Measurements from ENCODE around the gene IGSF6.

DNA sequence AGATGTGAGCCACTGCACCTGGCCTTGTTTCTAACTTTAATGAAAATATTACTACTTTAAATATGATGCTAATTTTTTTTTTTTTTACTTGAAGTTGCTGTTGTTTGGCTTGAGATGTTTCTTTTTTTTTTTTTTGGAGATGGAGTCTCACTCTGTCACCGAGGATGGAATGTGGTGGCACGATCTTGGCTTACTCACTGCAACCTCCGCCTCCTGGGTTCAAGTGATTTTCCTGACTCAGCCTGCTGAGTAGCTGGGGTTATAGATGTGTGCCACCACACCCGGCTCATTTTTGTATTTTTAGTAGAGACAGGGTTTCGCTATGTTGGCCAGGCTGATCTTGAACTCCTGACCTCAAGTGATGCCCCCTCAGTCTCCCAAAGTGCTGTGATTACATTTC, 23.6 kb downstream of the IGSF6 start:
- TF ChIP-seq, protein P1, sequence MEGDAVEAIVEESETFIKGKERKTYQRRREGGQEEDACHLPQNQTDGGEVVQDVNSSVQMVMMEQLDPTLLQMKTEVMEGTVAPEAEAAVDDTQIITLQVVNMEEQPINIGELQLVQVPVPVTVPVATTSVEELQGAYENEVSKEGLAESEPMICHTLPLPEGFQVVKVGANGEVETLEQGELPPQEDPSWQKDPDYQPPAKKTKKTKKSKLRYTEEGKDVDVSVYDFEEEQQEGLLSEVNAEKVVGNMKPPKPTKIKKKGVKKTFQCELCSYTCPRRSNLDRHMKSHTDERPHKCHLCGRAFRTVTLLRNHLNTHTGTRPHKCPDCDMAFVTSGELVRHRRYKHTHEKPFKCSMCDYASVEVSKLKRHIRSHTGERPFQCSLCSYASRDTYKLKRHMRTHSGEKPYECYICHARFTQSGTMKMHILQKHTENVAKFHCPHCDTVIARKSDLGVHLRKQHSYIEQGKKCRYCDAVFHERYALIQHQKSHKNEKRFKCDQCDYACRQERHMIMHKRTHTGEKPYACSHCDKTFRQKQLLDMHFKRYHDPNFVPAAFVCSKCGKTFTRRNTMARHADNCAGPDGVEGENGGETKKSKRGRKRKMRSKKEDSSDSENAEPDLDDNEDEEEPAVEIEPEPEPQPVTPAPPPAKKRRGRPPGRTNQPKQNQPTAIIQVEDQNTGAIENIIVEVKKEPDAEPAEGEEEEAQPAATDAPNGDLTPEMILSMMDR (IDR thresholded peaks at IDR 0.05): no peak
- TF ChIP-seq SIN3A (IDR thresholded peaks at IDR 0.05; ENCODE audit: borderline replicate concordance, insufficient read depth, low read depth, low read length): no peak

Data from Panc1 (cell line).